Upper lobe of left lung (tissue), 4 donors: ENCODE results near the gene CMPK2.

Experiments
- CTCF ChIP-seq, 6 experiments: fragments of 450-650 bp in 4 of 6; fragments of 200-600 bp in 2 of 6; sonication (generic) in 2 of 6; IDR thresholded peaks; one replicate each; pipeline ENCODE4 v1.5.1; 2016 to 2019; ENCODE audit warnings: antibody characterized with exemption in 6 of 6
- EP300 ChIP-seq, 4 donors: sonication (generic); formaldehyde crosslinking; IDR thresholded peaks; one replicate each; pipeline ENCODE4 v1.5.1; 2017; ENCODE audit warnings: antibody characterized with exemption in 4 of 4, control low read depth in 2 of 4
- POLR2A ChIP-seq, 4 donors: fragments of 450-650 bp; IDR thresholded peaks; one replicate each; pipeline ENCODE4 v1.5.1; 2016 to 2017; ENCODE audit warnings: antibody characterized with exemption in 4 of 4, mild to moderate bottlenecking in 2 of 4

GRCh38 chr2:6860296-6860695 is 5.4 kb downstream of the CMPK2 start:
- TF ChIP-seq POLR2A (IDR thresholded peaks at IDR 0.05), result no peak
- no peak for TF ChIP-seq EP300 (IDR thresholded peaks at IDR 0.05)
- TF ChIP-seq CTCF (IDR thresholded peaks at IDR 0.05), result no peak
